ENCODE data around the gene XCL1. TPM values are rescaled to one million over a fixed set of nuclear protein-coding genes. Genes with fewer than 3 reads are reported as not detected.

Gene XCL1
- total RNA-seq, 1 experiment from 2014 or later, result not detected

DNA sequence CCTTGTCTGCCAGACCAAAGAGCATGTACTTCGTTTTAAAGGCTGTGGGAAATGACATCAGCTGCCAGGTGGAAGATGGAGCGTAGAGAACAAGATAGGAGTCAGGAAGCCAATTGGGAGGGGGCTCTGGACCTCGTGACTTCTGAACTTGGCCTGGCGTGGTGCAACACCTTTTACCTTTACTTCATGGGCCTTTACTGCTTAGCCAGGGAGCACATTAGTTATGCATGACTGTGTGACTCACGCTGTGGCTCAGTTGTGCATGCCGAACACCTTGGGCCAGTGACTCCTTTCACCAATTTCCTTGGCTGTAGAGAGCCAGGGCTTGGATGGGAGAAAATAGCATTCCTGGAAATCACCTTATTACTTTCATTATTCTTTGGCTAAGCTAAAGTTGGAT, 7.2 kb downstream of the XCL1 start:
- ChIA-PET POLR2A (no interaction called here), CTCF (no interaction called here), RAD21 (ENCODE audit: low non-redundant PET in 1 of 2, low total read pairs in 2 of 2, uncharacterized antibody in 2 of 2, unreplicated experiment in 2 of 2) (no interaction called here)
- H3K27me3 ChIP-seq (ENCODE audit: insufficient read depth, low read length), result no peaks in the 10 kb centered on the region
- H4K20me1 ChIP-seq (ENCODE audit: insufficient read depth), result no peaks in the 10 kb centered on the region
- H3K4me2 ChIP-seq (ENCODE audit: low read length), result no peak overlapping the region
- ATAC-seq, result no peak
- DNase-seq (ENCODE audit: low read depth, low spot score), result no peak
- H2AFZ ChIP-seq (ENCODE audit: low read depth, low read length, poor library complexity, severe bottlenecking), result no peak overlapping the region
- no peaks in the 10 kb centered on the region for H3K36me3 ChIP-seq (ENCODE audit: control insufficient read depth in 1 of 2, insufficient read depth in 2 of 2, low read length in 2 of 2)
- H3K9me2 ChIP-seq (ENCODE audit: insufficient read depth), result no peaks in the 10 kb centered on the region
- TF ChIP-seq, protein P1, sequence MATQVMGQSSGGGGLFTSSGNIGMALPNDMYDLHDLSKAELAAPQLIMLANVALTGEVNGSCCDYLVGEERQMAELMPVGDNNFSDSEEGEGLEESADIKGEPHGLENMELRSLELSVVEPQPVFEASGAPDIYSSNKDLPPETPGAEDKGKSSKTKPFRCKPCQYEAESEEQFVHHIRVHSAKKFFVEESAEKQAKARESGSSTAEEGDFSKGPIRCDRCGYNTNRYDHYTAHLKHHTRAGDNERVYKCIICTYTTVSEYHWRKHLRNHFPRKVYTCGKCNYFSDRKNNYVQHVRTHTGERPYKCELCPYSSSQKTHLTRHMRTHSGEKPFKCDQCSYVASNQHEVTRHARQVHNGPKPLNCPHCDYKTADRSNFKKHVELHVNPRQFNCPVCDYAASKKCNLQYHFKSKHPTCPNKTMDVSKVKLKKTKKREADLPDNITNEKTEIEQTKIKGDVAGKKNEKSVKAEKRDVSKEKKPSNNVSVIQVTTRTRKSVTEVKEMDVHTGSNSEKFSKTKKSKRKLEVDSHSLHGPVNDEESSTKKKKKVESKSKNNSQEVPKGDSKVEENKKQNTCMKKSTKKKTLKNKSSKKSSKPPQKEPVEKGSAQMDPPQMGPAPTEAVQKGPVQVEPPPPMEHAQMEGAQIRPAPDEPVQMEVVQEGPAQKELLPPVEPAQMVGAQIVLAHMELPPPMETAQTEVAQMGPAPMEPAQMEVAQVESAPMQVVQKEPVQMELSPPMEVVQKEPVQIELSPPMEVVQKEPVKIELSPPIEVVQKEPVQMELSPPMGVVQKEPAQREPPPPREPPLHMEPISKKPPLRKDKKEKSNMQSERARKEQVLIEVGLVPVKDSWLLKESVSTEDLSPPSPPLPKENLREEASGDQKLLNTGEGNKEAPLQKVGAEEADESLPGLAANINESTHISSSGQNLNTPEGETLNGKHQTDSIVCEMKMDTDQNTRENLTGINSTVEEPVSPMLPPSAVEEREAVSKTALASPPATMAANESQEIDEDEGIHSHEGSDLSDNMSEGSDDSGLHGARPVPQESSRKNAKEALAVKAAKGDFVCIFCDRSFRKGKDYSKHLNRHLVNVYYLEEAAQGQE (IDR thresholded peaks at IDR 0.05; ENCODE audit: low read depth), result no peak
- TF ChIP-seq FOSL1 (IDR thresholded peaks at IDR 0.05; ENCODE audit: low read depth) (no peak), EGR1 (IDR thresholded peaks at IDR 0.05; ENCODE audit: low read depth) (no peak), ELF1 (IDR thresholded peaks at IDR 0.05; ENCODE audit: borderline replicate concordance, low read depth) (no peak), CBX3 (IDR thresholded peaks at IDR 0.05; ENCODE audit: low read depth) (no peak), YY1 (IDR thresholded peaks at IDR 0.05; ENCODE audit: extremely low read depth, insufficient replicate concordance, low read depth, low read length) (no peak)
- TF ChIP-seq, protein P2, sequence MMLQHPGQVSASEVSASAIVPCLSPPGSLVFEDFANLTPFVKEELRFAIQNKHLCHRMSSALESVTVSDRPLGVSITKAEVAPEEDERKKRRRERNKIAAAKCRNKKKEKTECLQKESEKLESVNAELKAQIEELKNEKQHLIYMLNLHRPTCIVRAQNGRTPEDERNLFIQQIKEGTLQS (IDR thresholded peaks at IDR 0.05), result no peak
- no peak overlapping the region for H3K9ac ChIP-seq (ENCODE audit: low read length)
- H3K27ac ChIP-seq (ENCODE audit: low read depth, low read length), result no peak overlapping the region
- H3K79me2 ChIP-seq (ENCODE audit: insufficient read depth, low read length), result no peaks in the 10 kb centered on the region
- H3K4me1 ChIP-seq (ENCODE audit: control insufficient read depth in 1 of 2, insufficient read depth in 2 of 2, low read length in 2 of 2), result peaks cover 0 to 10% of the 10 kb centered on the region in 2 experiments; a peak in 1 of 4 replicates
- intact Hi-C loops (cut with micrococcal nuclease), result no loop called here
- no peak overlapping the region for H3K4me3 ChIP-seq (replicated peaks in 1 of 2; ENCODE audit: low read depth in 1 of 2, low read length in 2 of 2)
- BruUV-seq (replicated peaks), result no TSS peak
- H3K9me3 ChIP-seq (ENCODE audit: control insufficient read depth in 1 of 2, insufficient read depth in 1 of 2, low read depth in 1 of 2, low read length in 2 of 2), result no peaks in the 10 kb centered on the region
